GM12878 (cell line): Measurements from ENCODE around the gene EPS8. TPM values are rescaled to one million over a fixed set of nuclear protein-coding genes. Genes with fewer than 3 reads are reported as not detected.

Experiments
- ATAC-seq: fragments of 200-7000 bp; cut with Tn5 transposase; 3 replicates; pipeline ENCODE4 v1.9.1; 2020; ENCODE audit warnings: mild to moderate bottlenecking, moderate library complexity
- BruUV-seq: library from RNA; stranded (reverse); fragments of 400-500 nt; replicated peaks from 2 replicates; lab custom pipeline; 2021; lab: Mats Ljungman, UMichigan
- CTCF ChIA-PET: fragments of 300-600 bp; sonication (Branson Sonifier 250); formaldehyde crosslinking; extraction: SDS; loops from one replicate; lab custom pipeline; 2021; ENCODE audit warnings: inconsistent platforms; lab: Yijun Ruan, JAX
- POLR2A ChIA-PET: fragments of 350-600 bp; formaldehyde crosslinking; extraction: SDS; loops from one replicate; lab custom pipeline; 2021; ENCODE audit warnings: inconsistent platforms; lab: Charles Lee
- RAD21 ChIA-PET: fragments of 300-600 bp; sonication (Branson Sonifier 250); formaldehyde crosslinking; loops from one replicate; lab custom pipeline; 2023; ENCODE audit warnings: antibody characterized with exemption; ENCODE audit not compliant: unreplicated experiment; lab: Charles Lee
- SMC1A ChIA-PET: fragments of 300-600 bp; sonication (Branson Sonifier 250); formaldehyde crosslinking; loops from one replicate; lab custom pipeline; 2023; ENCODE audit not compliant: unreplicated experiment, uncharacterized antibody; lab: Charles Lee
- DNase-seq: peaks from one replicate; pipeline ENCODE4 v3.0.0-alpha.2; 2011; ENCODE audit warnings: low read depth, low spot score
- FAIRE-seq: peaks from 3 replicates; lab custom pipeline; 2011; peaks lifted over from hg19 to GRCh38; lab: Jason Lieb, UNC
- H2AFZ ChIP-seq: 2 replicates; pipeline ENCODE4 v1.6.0; 2011; ENCODE audit warnings: low read depth, low read length, control low read depth; ENCODE audit not compliant: control insufficient read depth
- H3K27ac ChIP-seq: 2 replicates; pipeline ENCODE4 v1.5.1; 2011; ENCODE audit warnings: control low read depth; ENCODE audit not compliant: control insufficient read depth, insufficient read depth
- H3K27me3 ChIP-seq, 2 experiments: replicated peaks in 1 of 2; 2 replicates each; pipeline versions ENCODE4 v1.6.0 to v1.6.1; 2011; ENCODE audit warnings: low read length in 1 of 2; ENCODE audit not compliant: control insufficient read depth in 2 of 2, insufficient read depth in 2 of 2
- H3K36me3 ChIP-seq, 2 experiments: 2 replicates each; pipeline ENCODE4 v1.5.1; 2011; ENCODE audit warnings: low read length in 1 of 2; ENCODE audit not compliant: control insufficient read depth in 2 of 2, insufficient read depth in 2 of 2
- H3K4me1 ChIP-seq: 2 replicates; pipeline ENCODE4 v1.6.1; 2011; ENCODE audit warnings: mild to moderate bottlenecking, low read length, moderate library complexity, mixed read lengths; ENCODE audit not compliant: control insufficient read depth, insufficient read depth
- H3K4me2 ChIP-seq: 2 replicates; pipeline ENCODE4 v1.6.0; 2011; ENCODE audit warnings: control low read depth; ENCODE audit not compliant: control insufficient read depth, insufficient read depth
- H3K4me3 ChIP-seq: fragments of 200-600 bp; sonication (generic); 2 replicates; pipeline ENCODE4 v1.5.1; 2016
- H3K79me2 ChIP-seq: 2 replicates; pipeline ENCODE4 v1.6.0; 2011; ENCODE audit warnings: low read length; ENCODE audit not compliant: control insufficient read depth, insufficient read depth
- H3K9ac ChIP-seq: 2 replicates; pipeline ENCODE4 v1.8.0; 2011; ENCODE audit warnings: low read length, control low read depth, mixed read lengths; ENCODE audit not compliant: control insufficient read depth, insufficient read depth
- H3K9me3 ChIP-seq: replicated peaks from 3 replicates; pipeline ENCODE4 v1.5.1; 2011; ENCODE audit warnings: mild to moderate bottlenecking, low read length; ENCODE audit not compliant: control insufficient read depth, insufficient read depth
- H4K20me1 ChIP-seq: 2 replicates; pipeline ENCODE4 v1.6.0; 2011; ENCODE audit not compliant: control insufficient read depth, insufficient read depth
- CREB1 ChIP-seq: IDR thresholded peaks from 2 replicates; pipeline ENCODE4 v1.6.1; 2012; ENCODE audit warnings: low read depth, mild to moderate bottlenecking, inconsistent platforms
- CREM ChIP-seq: IDR thresholded peaks from 2 replicates; pipeline ENCODE4 v1.6.1; 2014; ENCODE audit warnings: antibody characterized with exemption, low read depth
- ESRRA ChIP-seq: IDR thresholded peaks from 2 replicates; pipeline ENCODE4 v1.6.1; 2012; ENCODE audit warnings: mild to moderate bottlenecking, low read length, improper control_type of control experiment
- HDAC2 ChIP-seq: fragments of 200-600 bp; sonication (generic); IDR thresholded peaks from 2 replicates; pipeline ENCODE4 v1.6.1; 2017
- IKZF1 ChIP-seq: fragments of 450-650 bp; conservative IDR thresholded peaks from 2 replicates; pipeline ENCODE4 v1.6.1; 2017; ENCODE audit warnings: antibody characterized with exemption, mild to moderate bottlenecking
- IKZF2 ChIP-seq, 2 experiments: fragments of 450-650 bp; IDR thresholded peaks; 2 replicates each; pipeline ENCODE4 v1.6.1; 2017; ENCODE audit warnings: mild to moderate bottlenecking in 2 of 2, moderate library complexity in 2 of 2
- JUNB ChIP-seq: IDR thresholded peaks from 2 replicates; pipeline ENCODE4 v1.6.1; 2016; ENCODE audit warnings: antibody characterized with exemption, mild to moderate bottlenecking
- KLF5 ChIP-seq: fragments of 450-650 bp; IDR thresholded peaks from 2 replicates; pipeline ENCODE4 v1.6.1; 2014; ENCODE audit warnings: mild to moderate bottlenecking; ENCODE audit not compliant: partially characterized antibody
- NR2C2 ChIP-seq: IDR thresholded peaks from 2 replicates; pipeline ENCODE4 v1.6.1; 2011; ENCODE audit warnings: borderline replicate concordance, low read depth; ENCODE audit not compliant: control insufficient read depth, insufficient read length
- PRDM15 ChIP-seq: fragments of 450-650 bp; formaldehyde crosslinking; IDR thresholded peaks from 2 replicates; pipeline ENCODE4 v1.4.0; 2020; ENCODE audit warnings: mild to moderate bottlenecking, moderate library complexity
- RAD21 ChIP-seq: IDR thresholded peaks from 2 replicates; pipeline ENCODE4 v1.6.1; 2011; ENCODE audit warnings: mild to moderate bottlenecking, low read depth, low read length, moderate library complexity; ENCODE audit not compliant: insufficient read depth
- SMAD5 ChIP-seq: IDR thresholded peaks from 2 replicates; pipeline ENCODE4 v1.6.1; 2016; ENCODE audit warnings: antibody characterized with exemption, low read depth
- SMC3 ChIP-seq: IDR thresholded peaks from 2 replicates; pipeline ENCODE4 v1.6.1; 2011; ENCODE audit warnings: low read length, improper control_type of control experiment, borderline replicate concordance
- SPI1 ChIP-seq: IDR thresholded peaks from 2 replicates; pipeline ENCODE4 v1.6.1; 2011; ENCODE audit warnings: low read depth, mild to moderate bottlenecking, low read length, moderate library complexity, borderline replicate concordance; ENCODE audit not compliant: insufficient read depth
- YY1 ChIP-seq: IDR thresholded peaks from 2 replicates; pipeline ENCODE4 v1.6.1; 2011; ENCODE audit warnings: low read depth, mild to moderate bottlenecking, low read length
- ZBED1 ChIP-seq: IDR thresholded peaks from 2 replicates; pipeline ENCODE4 v1.6.1; 2016; ENCODE audit warnings: borderline replicate concordance
- WGBS: methylation state at CpG from one replicate; pipeline ENCODE4 v1.1.6; 2016; ENCODE audit warnings: low lambda C conversion rate; ENCODE audit not compliant: insufficient replicate concordance, insufficient coverage; ENCODE audit errors: missing lambda C conversion rate; 5-methylcytosine and 5-hydroxymethylcytosine counted together
- in situ Hi-C: fragments of 300-500 bp; cut with MboI; formaldehyde crosslinking; loops from 9 replicates; pipeline ENCODE4 v1.14.3; 2018; ENCODE audit warnings: mixed read lengths
- intact Hi-C: fragments of 100-400 bp; cut with micrococcal nuclease; formaldehyde crosslinking; loops from one replicate; pipeline ENCODE4 v1.14.2; 2022; ENCODE audit not compliant: unreplicated experiment
- polyA plus RNA-seq, 11 experiments: library from polyadenylated mRNA; depleted of rRNA in 4 of 11; unstranded in 6 of 11; stranded (reverse) in 5 of 11; fragments of >200 nt; fragmentation: Nextera tagmentation in 4 of 11; fragmentation: Illumina TruSeq in 1 of 11; extraction: Ambion mirVana in 4 of 11; extraction: Trizol in 1 of 11; gene quantifications; 1 replicate in 1 of 11; 2 replicates in 10 of 11; pipeline versions ENCODE4 v1.2.1 to v1.2.3, GENCODE V29; 2011 to 2016; ENCODE audit warnings: inconsistent platforms in 2 of 11, missing spikeins in 2 of 11, low read depth in 1 of 11
- total RNA-seq, 4 experiments: library from RNA; depleted of rRNA in 3 of 4; stranded (reverse); fragments of >200 nt in 3 of 4; fragmentation: Illumina TruSeq in 1 of 4; extraction: Trizol in 1 of 4; gene quantifications; 2 replicates each; pipeline versions ENCODE4 v1.2.1 to v1.2.3, GENCODE V29; 2013 to 2021
- TF ChIP-seq, protein P1 (sequence below): fragments of 450-650 bp; IDR thresholded peaks from 2 replicates; pipeline ENCODE4 v1.6.1; 2014; ENCODE audit warnings: mild to moderate bottlenecking

Gene EPS8
- total and polyA plus RNA-seq, 10 of the 15 experiments (the other 5 are each of a cell fraction or from before 2014, with no cell fraction given), result 1.3 to 127 (median 3.4) TPM

DNA sequence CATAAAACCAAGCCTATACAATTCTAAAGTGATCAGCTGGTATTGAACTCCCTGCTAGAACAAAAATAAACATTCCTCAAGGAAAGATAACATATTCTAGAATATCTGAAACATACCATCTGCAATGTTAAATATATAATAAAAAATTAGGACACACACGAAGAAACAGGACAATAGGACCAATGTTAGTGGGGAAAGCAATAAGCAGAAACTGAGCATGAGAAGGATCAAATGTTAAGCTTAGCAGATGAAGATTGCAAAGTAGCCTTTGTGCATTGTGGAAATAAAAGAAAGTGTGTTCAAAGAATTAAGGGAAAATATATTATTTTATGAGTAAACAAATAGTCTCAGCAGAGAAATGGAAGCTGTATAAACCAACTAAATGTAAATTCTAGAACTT is 180.8 kb downstream of the EPS8 start:
- intact Hi-C loops, result no loop called here
- ATAC-seq, result no peak
- H3K36me3 ChIP-seq, result no peaks in the 10 kb centered on the region

More for the DNA sequence above, 180.8 kb downstream of the EPS8 start:
- ChIA-PET SMC1A (interaction anchor here (0.7 to 3.7 kb wide), 13 partner anchors 9 to 289 kb away, joined by 3 to 23 read pairs (median 4); no protein-coding TSS in a partner anchor), CTCF (interaction anchor here (1.0 to 2.4 kb wide), 6 partner anchors 10 to 225 kb away, joined by 3 to 7 read pairs (median 4); no protein-coding TSS in a partner anchor), RAD21 (interaction anchor here (1.5 to 2.4 kb wide), 4 partner anchors 18 to 250 kb away, joined by 3 to 11 read pairs (median 8); no protein-coding TSS in a partner anchor), POLR2A (no interaction called here)
- Histone ChIP-seq H3K27me3 (no peaks in the 10 kb centered on the region), H3K79me2 (no peaks in the 10 kb centered on the region), H3K4me1 (no peaks in the 10 kb centered on the region), H3K9ac (no peak overlapping the region), H2AFZ (no peak overlapping the region), H3K4me2 (no peak overlapping the region), H4K20me1 (no peaks in the 10 kb centered on the region), H3K9me3 (no peaks in the 10 kb centered on the region), H3K27ac (no peak overlapping the region), H3K4me3 (no peak overlapping the region)
- TF ChIP-seq ZBED1 (no peak), IKZF1 (no peak), SMC3 (no peak), SMAD5 (no peak), HDAC2 (no peak), KLF5 (no peak), CREM (no peak), CREB1 (no peak), ESRRA (no peak), PRDM15 (CRISPR knock-in tag) (no peak), JUNB (no peak), RAD21 (no peak), NR2C2 (no peak), YY1 (no peak), IKZF2 (IDR thresholded peaks at IDR 0.05) (no peak), SPI1 (no peak)
- TF ChIP-seq, protein P1, sequence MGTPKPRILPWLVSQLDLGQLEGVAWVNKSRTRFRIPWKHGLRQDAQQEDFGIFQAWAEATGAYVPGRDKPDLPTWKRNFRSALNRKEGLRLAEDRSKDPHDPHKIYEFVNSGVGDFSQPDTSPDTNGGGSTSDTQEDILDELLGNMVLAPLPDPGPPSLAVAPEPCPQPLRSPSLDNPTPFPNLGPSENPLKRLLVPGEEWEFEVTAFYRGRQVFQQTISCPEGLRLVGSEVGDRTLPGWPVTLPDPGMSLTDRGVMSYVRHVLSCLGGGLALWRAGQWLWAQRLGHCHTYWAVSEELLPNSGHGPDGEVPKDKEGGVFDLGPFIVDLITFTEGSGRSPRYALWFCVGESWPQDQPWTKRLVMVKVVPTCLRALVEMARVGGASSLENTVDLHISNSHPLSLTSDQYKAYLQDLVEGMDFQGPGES, result no peak
- BruUV-seq, result no TSS peak
- in situ Hi-C loops, result no loop called here
- WGBS, result 47% methylated on average over 1 of the region's 1 CpG
- FAIRE-seq (no peak), DNase-seq (no peak)
